NCI-H1092 treated with DMSO at 0.1 percent for 48 hours (cell line): ENCODE measurements around the gene GPD1L.

ENCODE experiments used
- DNase-seq: peaks from one replicate; lab custom pipeline; 2025; lab: John Stamatoyannopoulos, UW

Gene GPD1L

DNA sequence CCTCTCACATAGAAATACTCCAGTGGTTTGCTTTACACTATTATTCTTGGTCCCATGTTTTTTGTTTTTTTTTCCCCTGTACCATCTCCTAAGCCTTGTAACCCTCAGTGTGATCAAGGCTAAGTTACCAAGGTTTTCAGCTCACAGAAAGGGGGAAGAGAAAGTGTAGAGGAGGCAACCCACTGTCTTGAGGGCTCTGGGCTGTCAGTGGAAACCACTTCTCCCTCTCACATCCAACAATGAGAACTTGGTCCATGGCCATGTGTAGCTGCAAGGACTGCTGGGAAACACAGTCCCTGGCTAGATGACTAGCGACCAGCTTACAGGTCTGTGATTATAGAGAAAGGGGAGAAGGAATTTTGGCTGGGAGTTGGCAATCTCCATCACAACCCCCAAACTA, 30.3 kb downstream of the GPD1L start:
- DNase-seq: no peak

DNA sequence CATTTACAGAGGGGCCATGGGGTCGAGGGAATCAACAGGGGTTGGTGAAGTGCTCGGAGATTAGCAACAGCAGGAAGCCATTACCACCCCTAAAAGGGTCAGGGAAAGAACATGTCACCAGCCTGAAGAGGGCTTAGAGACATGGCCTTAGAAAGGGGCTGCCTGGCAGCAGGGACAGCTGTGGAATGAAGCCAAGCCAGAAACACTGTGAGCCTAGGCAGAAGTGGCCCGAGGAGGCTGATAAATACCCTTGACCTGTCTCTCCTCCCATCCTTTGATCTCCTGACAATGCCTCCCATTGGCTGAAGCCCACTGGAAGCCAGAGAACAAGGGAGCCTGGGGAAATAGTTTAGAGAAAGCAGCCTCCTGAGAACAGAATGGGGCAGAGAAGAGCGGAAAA, 31.4 kb downstream of the GPD1L start:
- DNase-seq: no peak

DNA sequence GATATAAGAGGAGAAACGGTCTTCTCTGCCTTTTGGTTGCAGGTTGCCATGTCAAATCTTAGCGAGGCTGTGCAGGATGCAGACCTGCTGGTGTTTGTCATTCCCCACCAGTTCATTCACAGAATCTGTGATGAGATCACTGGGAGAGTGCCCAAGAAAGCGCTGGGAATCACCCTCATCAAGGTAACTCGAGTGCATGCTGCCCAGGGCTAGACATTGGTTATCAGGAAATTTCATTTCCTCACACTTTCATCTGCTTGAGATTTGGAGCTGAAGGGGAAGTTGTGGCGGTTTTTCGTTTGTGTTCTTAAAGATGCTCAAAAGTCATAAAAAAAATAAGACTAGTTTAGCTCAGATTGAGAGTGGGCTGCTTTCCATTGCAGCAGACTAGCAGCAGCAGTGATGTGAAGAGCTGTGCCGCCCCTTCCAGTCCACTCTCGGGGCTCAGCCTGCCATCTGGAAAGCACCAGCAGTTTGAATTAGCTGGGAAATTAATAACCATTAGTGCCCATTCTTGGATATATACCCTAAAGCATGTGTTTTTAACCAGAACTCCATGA, 32.2 kb downstream of the GPD1L start:
- no peak for DNase-seq

DNA sequence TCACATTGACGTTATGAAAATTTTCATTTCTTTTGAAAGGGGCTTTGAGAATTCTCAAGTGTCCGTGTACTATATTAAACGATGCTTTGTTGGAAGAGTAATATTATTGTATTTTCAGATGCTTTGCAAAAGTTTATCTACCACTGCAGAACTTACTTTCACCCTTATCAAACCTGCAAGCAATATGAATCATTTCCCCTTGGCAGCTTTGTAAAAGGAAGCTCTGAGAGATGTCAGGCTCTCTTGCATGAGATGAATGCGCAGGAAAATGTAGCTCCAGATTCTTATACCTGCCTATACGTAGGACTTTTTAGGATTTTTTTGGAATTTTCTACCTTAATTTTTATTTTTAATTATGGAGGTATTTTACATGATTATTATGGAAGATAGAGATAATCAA, 34.5 kb downstream of the GPD1L start:
- no peak for DNase-seq

DNA sequence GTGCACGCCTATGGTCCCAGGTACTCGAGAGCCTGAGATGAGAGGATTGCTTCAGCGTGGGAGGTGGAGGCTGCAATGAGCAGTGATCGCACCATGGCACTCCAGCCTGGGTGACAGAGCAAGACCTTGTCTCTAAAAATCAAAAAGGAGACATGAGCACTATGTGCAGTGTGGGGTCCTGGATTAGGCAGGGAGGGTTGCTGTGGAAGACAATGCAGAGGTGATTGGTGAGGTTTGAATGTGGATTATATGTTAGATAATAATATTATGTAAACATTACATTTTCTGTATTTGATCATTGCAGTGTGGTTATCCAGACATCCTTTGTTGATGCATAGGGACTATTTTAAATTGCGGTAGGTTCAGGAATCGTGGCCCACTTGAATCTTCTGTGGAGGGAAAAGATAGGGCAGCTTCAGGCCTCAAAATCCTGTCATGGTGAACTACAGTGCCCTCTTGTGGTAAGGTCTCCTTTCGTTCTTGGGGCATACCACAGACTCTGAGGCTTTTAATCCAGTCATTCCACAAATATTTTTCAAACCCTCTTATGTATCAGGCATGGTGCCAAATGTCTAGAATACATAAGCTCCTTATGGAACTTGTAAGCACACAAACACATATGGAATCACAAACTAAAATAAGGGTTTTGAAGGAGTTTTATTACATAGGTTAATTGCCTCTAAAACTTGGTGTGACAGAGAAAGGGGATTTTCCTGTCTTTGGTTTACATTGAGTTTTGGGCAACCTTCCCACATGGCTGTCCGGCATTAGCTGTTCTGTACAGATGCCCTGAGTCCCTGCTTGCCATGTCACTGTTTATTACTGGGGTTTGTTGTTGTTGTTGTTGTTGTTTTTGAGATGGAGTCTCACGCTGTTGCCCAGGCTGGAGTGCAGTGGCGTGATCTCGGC, 37.7 kb downstream of the GPD1L start:
- peak; percentile 60 for DNase-seq

DNA sequence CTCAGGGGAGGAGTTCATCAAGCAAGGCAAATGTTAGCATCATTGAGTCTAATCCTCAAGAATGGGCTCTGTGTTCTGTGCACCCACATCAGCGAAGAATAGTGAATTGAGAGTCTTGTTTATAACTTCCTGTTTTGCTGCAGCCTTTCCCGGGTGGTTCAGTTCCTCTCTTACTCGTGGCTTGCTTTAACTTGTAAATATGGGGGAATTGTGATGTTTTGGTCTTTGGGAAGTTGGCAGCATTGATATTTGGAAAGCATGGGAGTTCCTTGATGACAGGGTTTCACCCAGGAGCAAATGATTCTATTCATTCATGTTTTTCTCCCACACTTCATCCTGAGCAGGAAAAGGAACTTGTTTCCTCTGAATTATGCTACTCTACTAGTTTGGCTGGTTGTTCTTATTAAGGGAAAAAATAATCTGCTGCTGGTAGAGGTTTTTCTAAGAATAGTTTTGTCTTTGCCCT, 40.4 kb downstream of the GPD1L start:
- DNase-seq: no peak

DNA sequence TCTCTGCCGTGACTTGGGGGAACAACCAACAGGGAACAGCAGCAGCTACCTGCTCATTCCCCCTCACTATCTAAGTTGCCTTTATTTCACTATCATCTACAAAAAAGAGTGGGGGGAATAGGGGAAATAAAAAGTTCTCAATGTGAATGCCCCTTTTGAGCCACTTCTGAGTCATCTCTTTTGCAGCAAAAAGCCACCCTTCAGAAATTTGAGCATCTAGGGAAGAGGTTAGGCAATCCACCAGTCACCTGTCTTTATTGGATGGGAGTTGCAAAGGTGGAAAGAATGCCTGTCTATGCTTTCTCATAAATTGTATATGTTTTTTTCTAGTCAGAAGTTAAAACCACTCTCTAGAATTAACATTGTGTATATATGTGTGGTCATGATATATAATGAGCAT, 41.1 kb downstream of the GPD1L start:
- no peak for DNase-seq

DNA sequence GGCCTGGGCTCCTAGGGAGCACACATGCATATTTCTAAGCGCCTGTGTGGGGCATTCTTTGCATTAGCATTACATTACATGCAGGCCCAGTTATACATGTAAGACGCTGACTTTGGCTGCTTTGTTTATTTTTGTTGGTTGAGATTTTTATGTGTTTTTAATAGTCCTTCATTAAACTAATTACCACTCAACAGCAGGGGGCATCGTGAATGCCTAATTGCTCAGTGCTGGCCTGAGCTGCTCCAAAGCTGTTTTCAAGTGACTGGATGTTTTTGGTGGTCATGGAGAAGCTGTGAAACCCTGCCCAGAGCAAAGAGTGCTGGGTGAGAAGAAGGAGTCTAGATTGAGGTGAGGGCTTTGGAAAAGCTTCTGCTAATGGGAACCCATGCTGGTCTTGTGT, 41.5 kb downstream of the GPD1L start:
- no peak for DNase-seq

DNA sequence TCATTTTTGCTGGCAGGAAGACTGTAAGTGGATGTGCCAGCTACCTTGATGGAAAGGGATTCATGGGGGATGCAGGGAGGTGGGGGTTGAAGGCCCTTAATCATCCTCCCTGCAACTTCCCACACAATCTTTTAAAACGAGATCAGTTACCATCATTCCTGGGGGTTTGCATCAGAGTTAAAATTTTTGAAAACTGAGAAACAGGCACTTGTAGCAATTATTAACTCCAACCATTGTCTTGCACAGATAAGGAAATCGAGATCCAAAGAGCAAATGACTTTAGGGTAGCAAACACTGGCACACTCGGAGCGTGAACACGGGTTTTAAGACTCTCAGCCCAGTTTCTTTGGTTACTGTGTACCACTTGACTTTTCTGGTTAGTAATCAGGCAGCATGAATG, 41.9 kb downstream of the GPD1L start:
- no peak for DNase-seq

DNA sequence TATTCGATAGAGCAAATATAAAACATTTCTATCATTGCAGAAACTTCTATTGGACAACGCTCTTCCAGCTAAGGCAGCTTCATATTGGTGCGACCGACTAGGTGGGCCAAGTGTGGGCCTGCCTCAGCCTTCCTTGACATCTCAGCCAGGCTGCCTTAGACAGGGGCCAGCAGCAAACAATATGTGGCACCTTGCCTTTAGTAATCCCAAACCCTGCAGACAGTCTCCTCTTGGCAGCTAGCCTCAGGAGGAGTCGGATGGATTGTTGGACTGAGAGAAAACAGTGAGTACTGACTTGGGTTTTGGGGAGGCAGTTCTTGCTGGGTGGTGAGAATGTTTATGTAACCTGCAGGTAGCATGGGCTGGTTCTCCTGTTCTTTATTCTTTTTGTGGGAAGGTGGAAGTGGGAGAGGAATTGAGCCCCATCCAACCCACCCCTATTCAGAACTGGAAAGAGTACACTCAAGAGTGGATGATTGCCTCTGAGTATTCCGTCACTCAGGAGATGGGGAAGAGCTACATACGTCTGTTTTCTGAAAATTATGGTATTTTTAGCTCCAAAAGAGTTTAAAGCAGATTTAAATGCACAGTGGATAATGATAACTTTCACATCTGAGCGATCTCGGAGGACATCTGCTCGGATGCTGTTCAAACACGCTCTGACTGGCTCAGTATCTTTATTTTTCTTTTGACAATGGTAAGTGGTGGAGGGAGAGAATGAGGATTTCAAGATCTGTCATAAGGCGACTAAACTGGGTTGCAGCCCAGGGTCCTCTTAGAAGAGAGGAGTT, 47.2 kb downstream of the GPD1L start:
- no peak for DNase-seq

DNA sequence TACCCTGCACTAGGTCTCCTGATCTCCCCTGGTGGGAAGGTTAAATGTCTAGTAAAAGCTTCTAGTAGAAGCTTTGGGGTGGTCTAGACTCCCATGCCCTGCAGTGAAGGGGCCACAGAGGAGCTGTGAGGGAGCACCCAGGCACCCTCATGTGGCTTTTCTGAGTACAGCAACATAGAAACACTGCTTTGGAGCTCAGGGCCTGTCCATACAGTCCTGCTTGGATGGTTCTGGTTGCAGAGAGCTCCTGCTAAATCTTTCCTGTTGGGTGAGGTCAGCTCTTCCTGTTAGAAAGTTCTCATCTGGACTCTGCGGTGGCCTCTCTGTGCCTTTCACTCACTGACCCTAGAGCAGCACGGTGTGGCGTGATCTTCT, 47.8 kb downstream of the GPD1L start:
- DNase-seq: no peak

DNA sequence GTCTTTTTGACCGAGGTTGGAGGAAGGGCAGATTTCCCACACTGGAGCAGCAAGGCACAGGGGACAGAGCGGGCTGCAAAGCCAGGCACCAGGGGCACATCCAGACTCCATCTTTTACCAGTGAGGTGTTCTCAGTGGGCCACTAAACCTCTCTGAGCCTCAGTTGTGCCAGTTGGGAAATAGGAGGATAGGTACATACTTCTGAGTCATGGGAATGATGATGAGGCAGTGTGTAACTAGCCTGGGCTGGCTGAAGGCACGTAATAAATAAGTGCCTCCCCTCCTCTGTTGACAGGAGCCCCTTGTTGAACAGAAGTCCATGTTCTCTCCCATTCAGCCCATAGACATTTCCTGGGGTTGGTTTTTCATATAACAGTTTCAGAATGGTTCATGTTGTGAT, 48.7 kb downstream of the GPD1L start:
- no peak for DNase-seq

DNA sequence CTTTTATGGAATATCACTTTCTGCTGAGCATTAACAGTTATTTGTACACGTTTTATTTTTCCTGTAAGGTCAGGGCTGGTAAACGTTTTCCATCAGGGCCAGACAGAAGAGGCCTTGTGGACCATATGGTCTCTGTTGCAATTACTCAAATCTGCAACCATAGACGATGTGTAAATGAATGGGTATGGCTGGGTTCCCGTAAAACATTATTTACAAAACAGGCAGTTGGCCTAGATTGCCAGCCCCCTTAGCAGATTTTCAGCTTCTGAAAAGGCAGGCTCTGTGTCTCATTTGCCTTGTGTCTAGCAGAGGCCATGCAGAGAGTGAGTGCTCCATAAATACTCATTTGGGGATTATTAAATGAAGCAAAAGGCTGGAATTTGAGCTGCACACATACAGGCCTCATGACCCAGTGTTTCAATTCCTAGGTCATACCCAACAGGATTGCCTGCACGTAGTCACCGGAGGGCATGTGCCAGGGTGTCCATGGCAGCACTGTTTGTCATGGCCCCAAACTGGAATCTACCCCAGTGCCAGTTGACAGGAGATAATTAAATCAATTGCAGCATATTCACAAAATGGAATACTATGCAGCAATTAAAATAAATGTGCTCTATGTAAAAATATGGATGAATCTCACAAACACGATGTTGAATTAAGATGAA, 51.3 kb downstream of the GPD1L start:
- DNase-seq: no peak

DNA sequence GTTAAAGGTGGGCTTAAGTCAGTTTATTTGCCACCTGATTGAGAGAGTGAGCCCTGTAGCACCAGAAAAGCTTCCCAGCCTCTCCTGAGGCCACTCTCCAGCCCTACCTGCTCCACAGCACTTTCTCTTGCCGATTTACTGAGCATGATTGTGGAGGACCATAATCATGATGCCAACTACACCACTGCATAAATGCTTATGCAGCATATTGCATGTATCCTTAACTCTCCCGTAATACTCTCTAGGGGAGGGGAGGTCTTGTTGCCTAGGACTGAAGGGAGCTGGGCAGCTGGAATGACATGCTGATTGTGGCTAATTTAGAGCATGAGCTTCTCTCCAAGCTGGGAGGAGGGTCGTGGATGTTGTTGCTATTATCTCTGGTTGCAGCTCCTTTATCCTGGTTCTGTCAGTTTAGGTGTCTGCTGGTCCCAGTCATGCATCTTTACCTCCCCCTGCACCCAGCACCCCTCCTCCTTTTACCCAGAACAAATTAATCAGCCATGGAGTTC, 54.3 kb downstream of the GPD1L start:
- DNase-seq: no peak

DNA sequence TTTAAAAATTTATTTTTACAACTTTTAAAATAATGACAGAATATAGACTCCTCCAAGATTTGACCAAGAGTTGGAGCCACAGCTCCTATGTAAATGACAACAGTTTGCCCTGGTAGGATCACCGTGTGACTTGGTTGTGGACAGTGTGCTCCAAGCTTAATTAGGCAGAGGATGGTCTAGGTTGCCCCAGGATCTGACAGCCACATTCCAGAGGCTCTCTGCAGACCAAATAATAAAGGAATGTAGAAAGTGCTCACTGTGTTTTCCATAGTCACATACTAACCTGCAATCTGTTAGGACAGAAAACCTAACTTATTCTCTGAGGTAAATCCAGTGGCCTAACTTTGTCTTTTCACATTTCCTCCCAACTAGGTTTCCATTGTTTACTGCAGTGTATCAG, 59.0 kb downstream of the GPD1L start:
- DNase-seq: no peak

DNA sequence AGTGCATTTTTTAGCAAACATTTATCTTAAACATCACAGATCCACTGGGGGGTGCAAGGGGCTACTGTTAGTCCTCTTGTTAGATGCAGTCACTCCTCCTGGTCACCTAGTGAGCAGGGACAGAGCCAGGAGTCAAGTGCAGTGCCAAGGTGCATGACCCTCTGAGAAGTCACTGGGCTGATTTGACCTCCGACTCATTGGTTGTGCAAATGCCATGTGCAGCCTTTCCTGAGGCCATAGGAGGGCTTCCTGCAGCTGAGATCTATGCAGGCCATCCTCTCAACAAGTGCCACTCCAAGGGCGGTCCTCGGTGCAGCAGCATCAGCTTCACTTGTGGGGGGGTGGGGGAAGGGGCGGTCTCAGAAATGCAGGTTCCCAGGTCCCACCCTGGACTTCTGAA, 60.2 kb downstream of the GPD1L start:
- DNase-seq: no peak

DNA sequence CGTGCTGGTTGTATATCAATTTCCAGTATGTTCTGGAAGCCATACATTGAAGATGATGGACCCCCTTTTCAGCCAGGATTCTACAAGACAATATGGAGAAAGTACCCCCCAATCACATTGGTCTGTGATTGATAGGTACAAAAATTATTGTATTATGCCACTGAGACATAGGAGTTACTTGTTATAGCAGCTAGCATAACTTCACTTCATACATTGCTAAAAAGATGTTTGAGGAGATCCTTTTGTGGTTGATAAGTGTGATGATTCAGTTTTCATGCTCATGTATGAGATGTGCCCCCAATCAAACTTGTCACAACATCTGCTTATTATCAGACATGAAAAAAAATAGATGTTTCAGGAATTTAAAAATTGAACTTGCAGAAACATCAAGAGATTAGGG, 66.0 kb downstream of the GPD1L start:
- no peak for DNase-seq

DNA sequence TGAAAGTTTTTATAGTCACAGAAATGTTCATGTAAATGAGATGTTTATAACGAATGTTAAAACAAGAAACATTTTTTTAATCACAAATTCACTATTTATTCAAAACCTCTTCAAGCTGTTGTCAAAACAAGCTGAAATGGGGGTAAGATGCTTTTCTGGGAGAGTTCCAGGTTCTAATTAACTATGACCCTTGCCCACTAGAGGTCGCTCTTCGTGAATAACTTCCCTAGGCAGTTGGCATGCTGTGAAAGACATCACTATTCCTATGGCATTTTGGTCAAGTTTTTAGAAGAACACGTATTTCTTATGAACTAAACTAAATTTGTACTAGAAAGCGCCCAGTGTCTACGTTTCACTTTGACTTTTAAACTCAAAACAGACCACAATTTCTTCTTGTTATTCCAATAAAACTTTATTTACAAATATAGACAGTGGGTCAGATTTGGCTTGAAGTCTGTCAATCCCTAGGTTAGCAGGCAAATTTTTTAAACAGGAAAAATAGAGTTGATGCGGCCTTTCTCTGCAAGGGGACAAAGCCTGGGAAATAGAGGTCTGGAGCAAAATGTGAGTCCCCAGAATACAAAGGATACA, 69.3 kb downstream of the GPD1L start:
- peak; percentile 32 for DNase-seq

DNA sequence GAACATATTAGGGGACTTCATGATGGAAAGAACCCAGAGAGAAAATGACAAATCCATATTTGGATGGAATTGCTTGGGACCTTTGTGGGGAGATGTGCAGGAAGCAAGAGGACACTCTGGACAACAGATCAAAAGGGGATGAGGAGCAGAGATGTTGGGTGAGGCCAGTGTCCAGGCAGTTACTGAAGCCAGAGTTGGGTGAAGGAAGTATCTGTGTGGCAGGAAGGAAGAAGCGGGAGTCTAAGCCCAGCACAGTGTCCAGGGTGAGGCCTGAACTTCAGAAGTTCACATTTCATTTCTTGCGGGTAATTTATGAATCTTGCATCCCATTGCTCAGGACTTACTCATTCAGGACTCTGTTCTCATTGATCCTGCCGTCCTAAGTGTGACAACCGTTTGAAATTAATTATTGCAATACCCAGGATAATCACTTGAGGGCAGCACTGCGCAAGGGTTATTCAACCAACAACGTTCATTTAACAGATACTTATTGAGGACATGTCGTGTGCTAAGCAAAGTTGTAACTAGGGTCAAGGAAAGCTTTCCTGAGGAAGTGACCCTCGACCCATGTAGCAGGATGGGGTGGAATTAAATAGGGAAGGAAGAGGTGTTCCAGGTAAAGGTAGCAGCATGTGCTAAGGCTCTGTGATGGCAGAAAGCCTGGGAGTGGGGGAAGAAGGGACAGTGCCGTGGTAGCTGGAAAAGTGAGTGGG, 70.7 kb downstream of the GPD1L start:
- DNase-seq: peak; percentile 41

DNA sequence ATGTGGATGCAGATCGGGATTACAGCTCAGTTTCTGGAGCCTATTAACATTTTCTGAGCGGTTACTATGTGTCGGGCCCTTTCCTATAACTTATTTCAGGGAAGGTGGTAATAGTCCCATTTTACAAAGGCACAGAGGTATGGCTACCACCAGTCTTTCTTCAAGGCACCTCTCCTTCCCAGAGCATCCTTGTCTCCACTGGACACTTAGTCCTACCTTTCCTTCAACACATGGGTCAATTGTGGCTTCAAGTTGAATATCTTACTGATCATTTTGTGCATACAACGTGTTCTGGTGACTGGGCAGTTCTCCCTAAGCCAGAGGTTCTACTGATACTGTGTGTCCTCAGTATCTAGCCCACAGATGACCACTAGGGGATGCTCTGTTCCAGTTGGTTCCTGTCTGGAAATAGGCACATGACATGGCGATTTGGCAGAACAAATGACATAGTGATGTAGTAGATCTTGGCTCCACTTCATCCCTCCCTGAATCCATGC, 71.3 kb downstream of the GPD1L start:
- DNase-seq: peak; percentile 73
